Hepatic stellate cell (primary cell): ENCODE measurements around the gene LMNB1.
A peak's percentile ranks its signal among the peaks of the same experiment; 100 is the strongest.
"Not testable (repeated sequence)": the region's sequence is repeated elsewhere in the genome, so short reads cannot be mapped to it uniquely, and the experiment has no call there.

ENCODE experiments used
- DNase-seq: peaks from one replicate; pipeline ENCODE4 v3.0.0; 2011; ENCODE audit warnings: low spot score

The LMNB1 gene, protein sequence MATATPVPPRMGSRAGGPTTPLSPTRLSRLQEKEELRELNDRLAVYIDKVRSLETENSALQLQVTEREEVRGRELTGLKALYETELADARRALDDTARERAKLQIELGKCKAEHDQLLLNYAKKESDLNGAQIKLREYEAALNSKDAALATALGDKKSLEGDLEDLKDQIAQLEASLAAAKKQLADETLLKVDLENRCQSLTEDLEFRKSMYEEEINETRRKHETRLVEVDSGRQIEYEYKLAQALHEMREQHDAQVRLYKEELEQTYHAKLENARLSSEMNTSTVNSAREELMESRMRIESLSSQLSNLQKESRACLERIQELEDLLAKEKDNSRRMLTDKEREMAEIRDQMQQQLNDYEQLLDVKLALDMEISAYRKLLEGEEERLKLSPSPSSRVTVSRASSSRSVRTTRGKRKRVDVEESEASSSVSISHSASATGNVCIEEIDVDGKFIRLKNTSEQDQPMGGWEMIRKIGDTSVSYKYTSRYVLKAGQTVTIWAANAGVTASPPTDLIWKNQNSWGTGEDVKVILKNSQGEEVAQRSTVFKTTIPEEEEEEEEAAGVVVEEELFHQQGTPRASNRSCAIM

DNA sequence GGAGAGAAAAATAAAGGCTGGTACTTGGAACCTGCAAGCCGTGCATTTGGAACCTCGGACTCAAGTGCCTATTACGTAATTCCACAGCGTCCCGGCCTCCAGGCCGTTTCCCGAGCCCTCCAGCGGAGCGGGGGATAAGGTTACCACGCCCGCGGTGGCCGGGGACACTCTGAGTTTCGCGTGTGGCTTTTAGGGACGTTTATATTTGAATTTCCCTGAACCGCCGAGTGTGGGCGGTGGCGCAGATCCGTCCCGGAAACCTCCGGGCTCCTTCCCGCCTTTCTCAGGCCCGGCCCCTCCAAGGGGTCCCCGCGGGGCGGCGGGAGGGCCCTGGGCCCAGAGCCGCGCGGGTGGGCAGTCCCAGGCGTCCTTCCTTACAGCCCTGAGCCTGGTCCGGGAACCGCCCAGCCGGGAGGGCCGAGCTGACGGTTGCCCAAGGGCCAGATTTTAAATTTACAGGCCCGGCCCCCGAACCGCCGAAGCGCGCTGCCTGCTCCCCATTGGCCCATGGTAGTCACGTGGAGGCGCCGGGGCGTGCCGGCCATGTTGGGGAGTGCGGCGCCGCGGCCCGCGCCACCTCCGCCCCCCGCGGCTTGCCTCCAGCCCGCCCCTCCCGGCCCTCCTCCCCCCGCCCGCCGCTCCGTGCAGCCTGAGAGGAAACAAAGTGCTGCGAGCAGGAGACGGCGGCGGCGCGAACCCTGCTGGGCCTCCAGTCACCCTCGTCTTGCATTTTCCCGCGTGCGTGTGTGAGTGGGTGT, at the start of gene LMNB1:
Gene LMNB1, plus strand, starts transcription at position 638 of the 758 bp plus-strand sequence. CDS start 373 bp downstream, outside the sequence.
- peak; percentile 93 for DNase-seq

DNA sequence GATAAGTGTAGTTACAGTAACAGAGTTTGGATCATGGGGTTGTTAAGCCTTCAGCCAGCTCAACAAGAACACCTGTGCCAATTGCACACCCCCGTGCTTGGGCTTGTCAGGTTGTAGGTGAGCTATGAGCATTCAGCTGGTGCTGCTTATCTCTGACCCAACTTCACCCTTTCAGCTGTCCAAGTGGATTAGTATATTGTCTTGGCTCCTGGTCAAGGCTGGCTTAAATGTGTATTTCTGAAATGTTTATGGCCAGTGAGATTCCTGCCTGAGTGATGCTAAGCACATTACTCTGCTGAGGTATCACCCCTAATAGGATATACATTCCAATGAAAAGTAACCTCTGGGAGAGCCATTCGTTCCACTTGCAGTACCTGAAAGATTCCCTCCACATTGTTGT, 44.2 kb upstream of the LMNB1 start:
- DNase-seq = no peak

GRCh38 chr5:126734573-126734972, 42.4 kb upstream of the LMNB1 start:
- DNase-seq = not testable (repeated sequence)

DNA sequence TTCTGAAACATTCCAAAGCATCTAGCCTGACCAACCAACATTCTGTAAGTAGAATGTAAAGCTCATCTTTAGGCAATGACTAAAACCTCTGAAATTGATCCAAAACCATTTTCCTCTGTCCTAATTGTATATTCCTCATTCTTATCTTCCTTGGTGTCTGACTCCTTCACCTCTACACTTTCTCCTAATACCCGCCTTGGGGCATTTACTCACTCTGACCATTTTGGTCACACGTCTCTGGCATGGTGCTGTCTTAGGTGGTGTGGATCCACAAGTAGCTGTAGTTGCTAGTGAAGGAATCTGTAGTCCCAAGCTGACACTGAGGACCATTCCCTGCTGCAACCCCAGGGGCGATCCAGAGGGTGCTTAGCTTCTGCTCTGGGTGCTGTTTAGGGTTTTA, 40.8 kb upstream of the LMNB1 start:
- DNase-seq = no peak

DNA sequence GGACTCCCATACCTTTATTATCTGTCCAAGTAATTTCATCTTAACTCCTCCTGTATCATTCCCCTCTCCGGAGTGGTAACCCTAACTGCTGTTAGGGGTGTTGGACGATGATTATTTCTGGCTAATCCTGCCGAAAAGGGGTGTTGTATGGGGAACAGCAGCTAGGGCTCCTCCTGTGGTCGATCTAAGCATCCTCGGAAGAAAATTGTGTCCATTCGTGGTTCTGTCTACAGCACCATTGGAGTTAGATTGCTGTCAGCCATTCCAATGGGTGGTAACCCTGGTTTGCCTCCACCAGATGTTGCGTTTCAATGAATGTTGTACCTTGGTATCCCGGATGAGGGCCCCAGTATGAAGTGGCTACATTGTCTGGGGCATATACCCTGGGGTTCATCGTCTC, 35.6 kb upstream of the LMNB1 start:
- DNase-seq = no peak

- no peak for DNase-seq
Observed at GRCh38 chr5:126742425-126742824, 34.5 kb upstream of the LMNB1 start.

GRCh38 chr5:126744836-126745235, 32.1 kb upstream of the LMNB1 start:
- DNase-seq = no peak

DNA sequence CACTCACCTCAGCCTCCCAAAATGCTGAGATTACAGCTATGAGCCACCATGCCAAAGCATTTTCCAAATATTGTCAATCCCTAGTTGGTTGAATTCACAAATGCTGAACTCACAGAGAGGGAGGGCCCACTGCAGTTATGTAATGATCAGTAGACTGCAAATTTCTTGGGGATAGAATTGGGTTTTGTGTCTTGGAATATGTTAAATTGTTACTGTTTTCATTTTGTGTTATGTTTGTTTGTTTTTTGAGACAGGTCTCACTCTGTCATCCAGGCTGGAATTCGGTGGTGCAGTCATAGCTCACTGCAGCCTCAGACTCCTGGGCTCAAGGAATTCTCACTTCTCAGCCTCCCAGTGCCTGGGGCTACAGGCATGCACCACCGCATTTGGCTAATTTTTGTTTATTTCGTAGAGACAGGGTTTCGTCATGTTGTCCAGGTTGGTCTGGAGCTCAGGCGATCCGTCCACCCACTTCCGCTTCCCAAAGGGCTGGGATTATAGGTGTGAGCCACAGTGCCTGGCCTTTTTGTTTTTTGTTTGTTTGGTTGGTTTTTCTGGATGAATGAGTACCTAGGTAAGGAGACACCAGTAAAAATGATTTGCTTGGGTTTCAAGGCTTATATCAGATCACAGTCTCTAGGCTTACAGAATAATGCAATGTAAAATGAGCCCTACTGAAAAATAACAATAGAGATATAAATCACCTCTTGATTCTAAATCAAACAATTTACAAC, 31.5 kb upstream of the LMNB1 start:
- DNase-seq = no peak

DNA sequence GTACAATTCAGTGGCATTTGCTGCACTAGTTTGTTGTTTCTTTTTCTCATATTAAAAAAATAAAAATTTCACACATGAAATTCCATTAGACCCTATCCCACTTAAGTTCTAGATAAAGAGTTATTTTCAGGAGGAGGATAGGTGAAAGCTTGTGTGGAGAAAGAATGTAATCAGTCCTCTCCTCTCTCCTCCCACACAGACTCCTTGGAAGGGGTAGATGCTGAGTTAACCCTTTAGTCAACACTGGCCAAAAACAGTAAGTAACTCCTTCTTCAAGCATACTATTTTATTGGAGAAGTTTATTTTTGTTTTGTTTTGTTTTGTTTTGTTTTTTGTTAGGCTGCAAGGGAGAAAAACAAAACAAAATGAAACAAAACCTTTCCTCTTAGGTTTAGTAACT, 30.6 kb upstream of the LMNB1 start:
- no peak for DNase-seq

DNA sequence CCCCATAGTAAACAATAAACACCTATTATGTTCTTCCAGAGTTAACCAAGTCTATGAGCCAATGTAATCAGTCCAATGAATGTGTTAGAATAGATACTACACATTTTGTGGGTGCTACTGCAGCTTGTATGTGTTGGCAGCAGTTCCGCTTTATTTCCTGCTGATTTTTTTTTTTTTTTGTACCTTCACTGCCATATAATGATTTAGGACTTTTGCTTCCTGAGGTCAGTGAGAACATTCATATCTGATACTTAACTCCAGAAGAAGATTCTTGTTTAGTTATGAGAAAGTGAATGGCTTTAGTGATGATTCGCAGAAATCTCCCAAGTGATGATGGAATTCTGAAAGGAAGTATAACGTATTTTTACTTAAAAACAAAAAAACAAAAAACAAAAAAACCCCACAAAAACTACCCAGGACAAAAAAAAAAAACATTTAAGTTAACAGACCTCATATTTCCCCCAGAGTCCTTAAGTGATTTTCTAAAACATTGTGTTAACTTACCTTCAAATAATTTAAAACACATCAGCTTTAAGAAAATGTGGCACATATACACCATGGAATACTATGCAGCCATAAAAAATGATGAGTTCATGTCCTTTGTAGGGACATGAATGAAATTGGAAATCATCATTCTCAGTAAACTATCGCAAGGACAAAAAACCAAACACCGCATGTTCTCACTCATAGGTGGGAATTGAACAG, 24.7 kb upstream of the LMNB1 start:
- DNase-seq = no peak

GRCh38 chr5:126753227-126753626, 23.7 kb upstream of the LMNB1 start:
- no peak for DNase-seq

DNA sequence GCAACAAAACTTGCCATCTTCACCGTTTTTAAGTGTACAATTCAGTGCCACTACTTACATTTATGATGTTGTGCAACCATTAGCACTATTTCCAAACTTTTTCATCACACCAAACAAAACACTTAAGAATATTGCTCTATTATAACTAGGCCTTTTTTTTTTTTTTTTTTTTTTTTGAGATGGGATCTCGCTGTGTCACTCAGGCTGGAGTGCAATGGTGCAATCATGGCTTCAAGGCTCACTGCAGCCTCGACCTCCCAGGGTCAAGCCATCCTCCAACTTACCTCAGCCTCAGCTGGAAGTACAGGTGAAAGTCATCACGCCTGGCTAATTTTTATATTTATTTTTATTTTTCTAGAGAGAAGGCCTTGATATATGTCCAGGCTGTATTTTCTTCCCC, 22.3 kb upstream of the LMNB1 start:
- DNase-seq = no peak

DNA sequence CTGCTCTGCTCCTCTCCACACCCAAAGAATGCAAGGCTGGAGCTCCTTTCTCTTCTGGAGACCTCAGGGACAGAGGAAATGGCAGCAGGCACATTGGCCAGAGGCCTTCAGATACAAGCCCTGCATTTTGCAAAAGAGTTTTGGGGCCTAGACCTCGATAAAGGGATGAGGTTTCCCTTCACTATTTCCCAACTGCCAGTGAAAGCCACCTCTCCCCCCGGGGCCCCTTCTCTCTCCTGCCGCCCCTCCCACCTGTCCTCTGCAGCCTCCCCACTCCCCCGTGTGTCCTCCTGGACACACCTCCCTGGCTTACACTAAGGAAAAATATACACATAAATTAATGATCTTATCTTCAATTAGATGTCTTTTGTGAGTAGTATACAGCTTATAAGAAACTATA, 21.3 kb upstream of the LMNB1 start:
- DNase-seq = no peak

- DNase-seq = no peak
Observed at GRCh38 chr5:126757713-126758357, 19.1 kb upstream of the LMNB1 start.

GRCh38 chr5:126763371-126763770, 13.6 kb upstream of the LMNB1 start:
- DNase-seq = no peak

DNA sequence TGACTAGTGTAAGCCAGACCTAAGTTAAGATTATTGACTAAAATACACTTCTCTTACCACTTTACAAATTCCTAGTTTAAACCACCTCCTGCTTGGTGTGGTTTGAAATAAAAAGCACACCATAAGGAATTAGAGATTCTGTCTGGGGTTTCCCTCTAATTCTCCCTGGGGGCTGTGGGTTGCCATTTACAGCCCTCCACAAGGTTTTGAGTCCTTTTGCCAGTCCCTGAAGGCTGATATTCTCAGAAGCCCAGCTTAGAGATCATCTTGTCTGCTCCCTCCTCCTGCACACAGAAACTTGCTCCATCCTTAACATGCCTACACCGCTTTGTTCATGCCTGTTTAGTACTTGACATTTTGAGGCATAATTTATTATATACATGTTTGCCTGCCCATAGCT, 7.2 kb upstream of the LMNB1 start:
- no peak for DNase-seq

DNA sequence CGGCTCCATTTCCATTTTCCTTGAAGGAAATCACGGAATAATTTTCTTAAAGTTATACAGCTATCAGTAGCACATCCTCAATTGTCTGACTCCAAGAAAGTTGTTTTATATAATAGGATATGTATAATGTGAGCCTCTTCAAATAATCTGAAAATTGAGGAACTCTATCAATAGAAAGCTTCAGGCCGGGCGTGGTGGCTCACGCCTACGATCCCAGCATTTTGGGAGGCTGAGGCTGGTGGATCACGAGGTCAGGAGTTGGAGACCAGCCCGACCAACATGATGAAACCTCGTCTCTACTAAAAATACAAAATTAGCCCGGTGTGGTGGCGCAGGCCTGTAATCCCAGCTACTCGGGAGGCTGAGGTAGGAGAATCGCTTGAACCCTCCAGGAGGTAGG, 3.4 kb upstream of the LMNB1 start:
- not testable (repeated sequence) for DNase-seq

DNA sequence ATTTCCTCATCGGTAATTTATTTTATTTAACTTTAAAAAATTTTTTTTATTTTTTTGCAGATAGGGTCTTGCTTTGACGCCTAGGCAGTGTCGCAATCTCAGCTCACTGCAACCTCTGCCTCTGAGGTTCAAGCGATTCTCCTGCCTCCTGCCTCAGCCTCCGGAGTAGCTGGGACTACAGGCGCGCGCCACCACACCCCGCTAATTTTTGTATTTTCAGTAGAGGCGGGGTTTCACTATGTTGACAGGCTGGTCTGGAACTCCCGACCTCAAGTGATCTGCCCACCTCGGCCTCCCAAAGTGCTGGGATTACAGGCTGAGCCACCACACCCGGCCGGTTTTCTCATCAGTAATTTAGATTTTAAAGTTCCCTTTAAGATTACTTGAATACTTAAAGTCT, 2.3 kb upstream of the LMNB1 start:
- DNase-seq = not testable (repeated sequence)

- DNase-seq = peak; percentile 52
Observed at GRCh38 chr5:126777257-126777974, 480 bp downstream of the LMNB1 start.

GRCh38 chr5:126777975-126778674, 1.2 kb downstream of the LMNB1 start:
- DNase-seq = peak; percentile 85
